ENCODE results near the gene RASL11A. TPM values are rescaled to one million over a fixed set of nuclear protein-coding genes. Genes with fewer than 3 reads are reported as not detected.

RASL11A gene
- polyA plus RNA-seq, 3 donors, result 1.0 to 6.8 (median 3.8) TPM

GRCh38 chr13:27280009-27280656 lies 9.5 kb downstream of the RASL11A start:
- intact Hi-C loops (cut with micrococcal nuclease), result loop anchor here (5.0 to 10.0 kb wide), 2 partner anchors 293 to 295 kb away; no protein-coding TSS in a partner anchor
- TF ChIP-seq CTCF (IDR thresholded peaks at IDR 0.05), result no peak
- Mint-ChIP-seq H3K4me3 (no peak overlapping the region), H3K27me3 (ENCODE audit: low read depth in 3 of 3) (peaks cover 0 to 7% (median 7%) of the 10 kb centered on the region in 3 donors), H3K36me3 (no peaks in the 10 kb centered on the region), H3K27ac (no peak overlapping the region), H3K4me1 (no peaks in the 10 kb centered on the region), H3K9me3 (peaks cover 0 to 3% (median 0%) of the 10 kb centered on the region in 7 donors)
- no peaks in the 10 kb centered on the region for H3K79me2 ChIP-seq (ENCODE audit: insufficient read depth, low read length)
- H3K36me3 ChIP-seq (replicated peaks in 1 of 2; ENCODE audit: control insufficient read depth in 1 of 2, insufficient read depth in 2 of 2, low read length in 2 of 2), result no peaks in the 10 kb centered on the region
- no peaks in the 10 kb centered on the region for H3K4me1 ChIP-seq (ENCODE audit: control insufficient read depth in 1 of 2, insufficient read depth in 2 of 2, low read length in 2 of 2)
- H3K4me3 ChIP-seq (replicated peaks in 1 of 3; ENCODE audit: low read depth in 2 of 3, low read length in 3 of 3), result no peak overlapping the region
- WGBS (ENCODE audit: insufficient coverage), result 78% methylated on average over 2 of the region's 5 CpGs
- no peak for DNase-seq
- H3K4me2 ChIP-seq (replicated peaks; ENCODE audit: extremely low read depth, low read length, poor library complexity, severe bottlenecking), result no peak overlapping the region
- H2AFZ ChIP-seq (ENCODE audit: insufficient read depth, low read depth, low read length, poor library complexity, severe bottlenecking), result peak overlapping the region; percentile 11
- H3K27ac ChIP-seq (ENCODE audit: low read depth in 1 of 2, low read length in 2 of 2), result no peak overlapping the region
- no peaks in the 10 kb centered on the region for H4K20me1 ChIP-seq (ENCODE audit: insufficient read depth, low read length)
- H3K9ac ChIP-seq (ENCODE audit: insufficient read depth, low read length, poor library complexity, severe bottlenecking), result no peak overlapping the region
- H3K27me3 ChIP-seq (ENCODE audit: control insufficient read depth in 2 of 2, insufficient read depth in 2 of 2, low read length in 2 of 2), result peaks cover 0 to 2% of the 10 kb centered on the region in 2 donors
- no peaks in the 10 kb centered on the region for H3K9me3 ChIP-seq (replicated peaks in 1 of 2; ENCODE audit: control insufficient read depth in 1 of 2, insufficient read depth in 1 of 2, low read length in 2 of 2)

GRCh38 chr13:27280841-27281240 lies 10.2 kb downstream of the RASL11A start:
- Histone ChIP-seq H2AFZ (ENCODE audit: insufficient read depth, low read depth, low read length, poor library complexity, severe bottlenecking) (no peak overlapping the region), H4K20me1 (ENCODE audit: insufficient read depth, low read length) (no peaks in the 10 kb centered on the region), H3K27me3 (ENCODE audit: control insufficient read depth in 2 of 2, insufficient read depth in 2 of 2, low read length in 2 of 2) (peaks cover 0 to 2% of the 10 kb centered on the region in 2 donors), H3K4me3 (replicated peaks in 1 of 3; ENCODE audit: low read depth in 2 of 3, low read length in 3 of 3) (no peak overlapping the region), H3K4me2 (replicated peaks; ENCODE audit: extremely low read depth, low read length, poor library complexity, severe bottlenecking) (no peak overlapping the region), H3K36me3 (replicated peaks in 1 of 2; ENCODE audit: control insufficient read depth in 1 of 2, insufficient read depth in 2 of 2, low read length in 2 of 2) (no peaks in the 10 kb centered on the region), H3K9ac (ENCODE audit: insufficient read depth, low read length, poor library complexity, severe bottlenecking) (no peak overlapping the region), H3K4me1 (ENCODE audit: control insufficient read depth in 1 of 2, insufficient read depth in 2 of 2, low read length in 2 of 2) (no peaks in the 10 kb centered on the region), H3K9me3 (replicated peaks in 1 of 2; ENCODE audit: control insufficient read depth in 1 of 2, insufficient read depth in 1 of 2, low read length in 2 of 2) (no peaks in the 10 kb centered on the region), H3K79me2 (ENCODE audit: insufficient read depth, low read length) (no peaks in the 10 kb centered on the region), H3K27ac (ENCODE audit: low read depth in 1 of 2, low read length in 2 of 2) (no peak overlapping the region)
- DNase-seq, result no peak
- no peak overlapping the region for H3K27ac Mint-ChIP-seq
- H3K36me3 Mint-ChIP-seq, result no peaks in the 10 kb centered on the region
- peaks cover 0 to 3% (median 0%) of the 10 kb centered on the region in 7 donors for H3K9me3 Mint-ChIP-seq
- no peak overlapping the region for H3K4me3 Mint-ChIP-seq
- H3K4me1 Mint-ChIP-seq, result no peaks in the 10 kb centered on the region
- H3K27me3 Mint-ChIP-seq (ENCODE audit: low read depth in 3 of 3), result peaks cover 0 to 7% (median 5%) of the 10 kb centered on the region in 3 donors
- no peak for TF ChIP-seq CTCF (IDR thresholded peaks at IDR 0.05)
- intact Hi-C loops (cut with micrococcal nuclease), result loop anchor here (5.0 to 10.0 kb wide), 2 partner anchors 294 to 296 kb away; no protein-coding TSS in a partner anchor
- WGBS (ENCODE audit: insufficient coverage), result no CpG with 5 or more reads among the region's 4 CpGs

Data from CD14-positive monocyte (primary cell).